K562 (cell line): ENCODE measurements around the gene UBXN2A. TPM values are rescaled to one million over a fixed set of nuclear protein-coding genes. Genes with fewer than 3 reads are reported as not detected.

Source experiments
- ARID1B ChIP-seq: fragments of 450-650 bp; IDR thresholded peaks from 2 replicates; pipeline ENCODE4 v1.6.1; 2016; ENCODE audit warnings: antibody characterized with exemption, mild to moderate bottlenecking, inconsistent platforms
- ATF2 ChIP-seq: sonication (generic); formaldehyde crosslinking; IDR thresholded peaks from 2 replicates; pipeline ENCODE4 v1.8.1; 2022; ENCODE audit warnings: missing genetic modification reagents
- CHD7 ChIP-seq: fragments of 200-600 bp; sonication (generic); IDR thresholded peaks from one replicate; pipeline ENCODE4 v1.6.1; 2012; ENCODE audit warnings: mild to moderate bottlenecking, low read depth, low read length, inconsistent platforms
- ELF2 ChIP-seq: fragments of 250-450 bp; sonication (Bioruptor Pico); IDR thresholded peaks from 2 replicates; pipeline ENCODE4 v1.5.0; 2021; ENCODE audit warnings: mild to moderate bottlenecking
- FOSL1 ChIP-seq: fragments of 200-800 bp; sonication (Bioruptor generic); conservative IDR thresholded peaks from 2 replicates; pipeline ENCODE4 v1.6.1; 2016; ENCODE audit warnings: missing genetic modification characterization, missing compliant biosample characterization
- GATAD2B ChIP-seq: fragments of 450-650 bp; IDR thresholded peaks from 2 replicates; pipeline ENCODE4 v1.6.1; 2017; ENCODE audit warnings: mild to moderate bottlenecking, borderline replicate concordance
- JUND ChIP-seq, 2 experiments: IDR thresholded peaks; 2 replicates in 1 of 2; 3 replicates in 1 of 2; pipeline ENCODE4 v1.6.1; 2011; ENCODE audit warnings: borderline replicate concordance in 2 of 2, low read depth in 2 of 2, low read length in 2 of 2, improper control_type of control experiment in 1 of 2, missing biosample characterization in 1 of 2, missing genetic modification characterization in 1 of 2, missing genetic modification reagents in 1 of 2
- LARP7 ChIP-seq: fragments of 450-650 bp; IDR thresholded peaks from 2 replicates; pipeline ENCODE4 v1.6.1; 2016
- RBM39 ChIP-seq: fragments of 200-400 bp; formaldehyde crosslinking; optimal IDR thresholded peaks from 2 replicates; pipeline ENCODE3; 2018; ENCODE audit warnings: low read depth, low read length
- SMARCE1 ChIP-seq: fragments of 450-650 bp; IDR thresholded peaks from 2 replicates; pipeline ENCODE4 v1.7.1; 2016; ENCODE audit warnings: mild to moderate bottlenecking
- SPI1 ChIP-seq: IDR thresholded peaks from 2 replicates; pipeline ENCODE4 v1.6.1; 2011; ENCODE audit warnings: low read depth, low read length, control low read depth, borderline replicate concordance
- ZNF57 ChIP-seq: fragments of 450-650 bp; formaldehyde crosslinking; IDR thresholded peaks from 2 replicates; pipeline ENCODE4 v1.4.0; 2020; ENCODE audit warnings: mild to moderate bottlenecking, moderate library complexity
- polyA plus RNA-seq, 8 experiments: library from polyadenylated mRNA; depleted of rRNA in 4 of 8; stranded (reverse) in 5 of 8; unstranded in 3 of 8; fragments of >200 nt; fragmentation: Nextera tagmentation in 2 of 8; fragmentation: Illumina TruSeq in 1 of 8; extraction: Ambion mirVana in 2 of 8; extraction: Trizol in 1 of 8; gene quantifications; 2 replicates each; pipeline versions ENCODE4 v1.2.1 to v1.2.3, GENCODE V29; 2011 to 2014; ENCODE audit warnings: inconsistent platforms in 1 of 8, missing spikeins in 1 of 8
- total RNA-seq, 7 experiments: library from RNA; depleted of rRNA in 6 of 7; stranded (reverse); fragments of >200 nt in 6 of 7; fragmentation: Illumina TruSeq in 2 of 7; extraction: Trizol in 2 of 7; gene quantifications; 2 replicates each; pipeline versions ENCODE4 v1.2.1 to v1.2.3, GENCODE V29; 2011 to 2021; ENCODE audit warnings: low replicate concordance in 1 of 7

UBXN2A gene
- total and polyA plus RNA-seq, 9 of the 15 experiments (the other 6 are each of a cell fraction or from before 2014, with no cell fraction given) = 3.4 to 25.6 (median 16.0) TPM

GRCh38 chr2:23912054-23912453, 28.2 kb upstream of the UBXN2A start (continued):
- no peak for TF ChIP-seq CHD7
- TF ChIP-seq ZNF57 = no peak
- 0 out of 2 replicates have a peak, but pooled peaks have one; percentile 16 for TF ChIP-seq JUND (IDR thresholded peaks at IDR 0.05; ENCODE audit: borderline replicate concordance, low read depth, low read length)
- TF ChIP-seq JUND (tag; IDR thresholded peaks at IDR 0.05; ENCODE audit: borderline replicate concordance, low read depth, low read length) = no peak
- no peak for TF ChIP-seq ATF2 (CRISPR knock-in tag)
- TF ChIP-seq ARID1B = peak; percentile 10; the same call in 1 of the 2 replicates
- TF ChIP-seq ELF2 (CRISPR knock-in tag) = no peak
- TF ChIP-seq SPI1 = no peak
- TF ChIP-seq GATAD2B = no peak
- TF ChIP-seq FOSL1 (tag) = peak; percentile 26; the same call in 1 of the 2 replicates
- TF ChIP-seq LARP7 = no peak
- no peak for TF ChIP-seq RBM39
- 0 out of 2 replicates have a peak, but pooled peaks have one; percentile 23 for TF ChIP-seq SMARCE1
